DMS153 (cell line): ENCODE data around the gene ZNF521.
A peak's percentile ranks its signal among the peaks of the same experiment; 100 is the strongest.

ENCODE experiments used
- DNase-seq: peaks from one replicate; lab custom pipeline; 2025; lab: John Stamatoyannopoulos, UW

Gene ZNF521

DNA sequence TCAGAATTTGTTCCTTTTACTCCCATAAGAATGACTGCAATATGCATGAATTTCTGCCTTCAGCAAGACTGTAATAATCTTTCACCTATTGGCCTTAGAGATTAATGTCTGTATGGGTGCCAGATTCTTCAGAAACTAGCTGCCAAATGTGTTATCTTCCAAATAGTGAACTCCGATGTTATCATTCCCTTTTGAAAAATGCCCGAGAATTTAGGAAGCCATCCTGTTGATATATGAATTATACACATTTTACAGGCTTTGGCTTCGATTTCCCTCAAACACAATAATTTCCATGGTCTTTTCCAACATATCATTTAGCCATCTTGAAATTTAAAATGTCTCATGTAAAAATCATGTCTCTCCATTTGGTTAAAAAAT, 101.5 kb downstream of the ZNF521 start:
- no peak for DNase-seq

DNA sequence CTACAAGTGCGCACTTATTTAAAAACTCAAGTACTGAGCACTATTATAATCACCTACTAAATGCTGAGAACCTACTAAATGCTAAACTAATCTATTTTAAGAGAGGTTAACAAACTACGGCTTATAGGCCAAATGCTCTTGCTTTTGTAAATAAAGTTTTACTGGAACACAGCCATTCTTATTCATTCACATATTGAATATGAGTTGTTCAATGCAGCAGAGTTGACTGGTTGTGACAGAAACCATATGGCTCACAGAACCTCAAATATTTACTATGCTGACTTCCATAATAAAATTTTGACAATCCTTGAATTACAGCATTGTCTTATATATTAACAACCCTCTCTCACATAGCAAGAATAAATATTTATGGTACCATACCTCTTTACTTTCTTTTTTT, 103.2 kb downstream of the ZNF521 start:
- no peak for DNase-seq

DNA sequence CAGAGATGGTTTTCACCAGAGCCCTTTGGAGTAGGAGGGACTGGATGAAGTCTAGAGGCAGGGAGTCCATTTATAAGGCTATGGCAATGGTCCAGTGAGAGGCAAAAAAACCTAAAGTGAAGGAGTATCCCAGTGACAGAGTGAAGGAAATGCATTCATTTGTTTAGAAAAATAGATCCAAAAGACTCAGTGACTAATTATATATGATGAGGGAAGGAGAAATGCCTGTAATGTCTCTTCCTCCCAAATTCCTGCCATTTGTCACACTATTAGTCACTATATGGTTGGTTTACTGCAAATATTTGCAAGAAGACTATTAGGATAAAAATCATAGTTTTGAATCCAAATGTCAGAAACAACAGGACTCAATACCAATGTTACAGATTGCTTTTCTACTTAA, 104.2 kb downstream of the ZNF521 start:
- no peak for DNase-seq

DNA sequence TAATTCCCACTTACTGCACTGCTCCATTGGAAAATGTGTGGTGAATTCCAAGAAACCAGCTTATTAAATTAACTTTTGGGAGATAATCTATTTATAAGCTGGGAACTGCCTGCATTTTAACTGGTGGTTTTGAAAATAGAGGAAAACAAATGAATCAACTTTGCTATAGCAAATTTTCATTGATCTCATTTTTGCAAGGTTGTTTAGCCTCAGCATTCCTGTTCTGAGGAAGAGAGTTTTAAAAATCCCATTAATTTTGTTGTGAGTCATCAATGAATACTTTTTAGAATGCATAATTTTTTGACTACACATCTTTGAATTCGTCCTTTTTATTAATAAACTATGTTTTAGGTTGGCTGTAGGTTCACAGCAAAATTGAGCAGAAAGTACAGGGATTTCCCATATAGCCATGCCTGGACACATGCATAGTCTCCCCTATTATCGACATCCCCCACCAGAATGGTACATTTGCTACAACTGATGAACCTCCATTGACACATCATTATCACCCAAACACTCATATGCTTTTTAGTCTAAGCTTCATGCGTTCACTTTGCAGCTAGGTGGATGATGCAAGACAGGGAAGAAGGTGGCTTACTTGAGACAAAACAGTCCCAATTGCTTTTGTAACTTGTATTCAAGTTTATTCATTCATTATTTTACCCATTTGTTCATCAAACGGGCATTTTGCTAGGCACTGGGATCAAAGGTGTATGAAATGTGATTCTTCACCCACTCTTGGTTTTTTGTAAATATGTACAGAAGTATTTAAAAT, 106.9 kb downstream of the ZNF521 start:
- DNase-seq: no peak

DNA sequence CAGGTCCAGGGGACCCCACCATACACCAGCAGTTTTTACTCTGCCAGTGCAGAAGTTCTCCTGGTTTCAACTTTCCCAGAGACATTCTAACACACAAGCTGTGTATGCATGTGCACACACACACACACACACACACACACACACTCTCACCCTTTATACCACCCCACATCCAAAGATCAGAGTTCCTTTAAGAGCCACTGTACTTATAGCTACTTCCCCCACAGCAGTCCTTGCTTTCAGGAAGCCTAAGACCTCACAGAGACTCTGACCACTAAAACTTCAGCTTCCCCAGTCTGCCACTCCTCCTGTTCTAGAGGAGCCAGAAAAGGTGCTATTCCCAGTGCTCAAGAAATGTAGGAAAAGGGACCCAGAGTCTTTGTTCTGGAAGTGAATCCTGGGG, 107.8 kb downstream of the ZNF521 start:
- DNase-seq: no peak

DNA sequence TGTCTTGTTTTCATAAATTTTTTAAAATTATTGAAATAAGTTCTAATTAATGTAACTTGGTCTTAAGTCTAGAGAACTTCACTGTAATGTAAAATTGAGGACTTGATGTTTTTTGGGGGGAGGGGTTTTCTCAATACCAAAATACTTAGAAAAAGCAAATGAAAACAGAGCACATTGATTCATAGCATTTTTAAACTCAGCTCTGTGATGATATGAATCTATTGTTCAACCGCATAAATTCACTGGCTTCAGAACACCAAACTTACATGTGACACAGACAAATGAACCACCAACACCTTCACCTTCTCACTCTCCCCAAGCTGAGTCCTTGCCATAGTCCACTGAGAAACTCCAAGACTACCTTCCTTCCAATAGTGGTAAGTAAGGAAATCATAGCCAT, 108.2 kb downstream of the ZNF521 start:
- no peak for DNase-seq

DNA sequence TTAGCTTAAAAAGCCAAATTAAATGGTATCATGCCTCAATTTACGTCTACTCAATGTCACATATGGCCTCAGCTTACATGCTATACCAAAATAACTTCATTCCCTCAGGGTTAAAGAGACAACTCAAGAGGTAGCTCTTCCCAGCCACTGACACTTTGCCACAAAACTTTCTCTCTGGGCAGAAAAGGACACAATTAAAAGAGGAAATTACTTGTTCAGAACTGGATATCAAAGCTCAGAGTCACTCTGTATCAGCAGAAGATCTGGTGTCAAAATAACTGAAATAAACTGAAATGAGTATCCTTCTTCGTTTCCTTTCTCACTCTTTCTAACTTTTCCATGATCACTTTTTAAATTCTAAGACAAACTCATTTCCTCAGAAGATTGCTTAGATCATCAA, 108.7 kb downstream of the ZNF521 start:
- DNase-seq: no peak

DNA sequence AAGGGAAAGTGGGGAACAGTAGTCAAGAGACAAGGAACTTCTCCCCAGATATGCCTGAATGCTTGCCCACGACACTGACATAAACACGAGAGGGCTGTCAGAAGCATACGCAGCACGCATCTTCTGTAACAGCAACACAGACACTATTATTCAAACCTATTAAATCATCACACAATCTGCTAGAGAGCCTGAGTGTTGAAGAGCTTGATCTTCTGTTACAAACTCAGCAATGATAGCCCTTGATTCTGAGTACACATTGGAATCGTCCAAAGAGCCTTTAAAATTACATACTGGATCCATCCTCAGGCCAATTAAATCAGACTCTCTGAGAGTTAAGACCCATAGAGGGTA, 111.6 kb downstream of the ZNF521 start:
- no peak for DNase-seq

DNA sequence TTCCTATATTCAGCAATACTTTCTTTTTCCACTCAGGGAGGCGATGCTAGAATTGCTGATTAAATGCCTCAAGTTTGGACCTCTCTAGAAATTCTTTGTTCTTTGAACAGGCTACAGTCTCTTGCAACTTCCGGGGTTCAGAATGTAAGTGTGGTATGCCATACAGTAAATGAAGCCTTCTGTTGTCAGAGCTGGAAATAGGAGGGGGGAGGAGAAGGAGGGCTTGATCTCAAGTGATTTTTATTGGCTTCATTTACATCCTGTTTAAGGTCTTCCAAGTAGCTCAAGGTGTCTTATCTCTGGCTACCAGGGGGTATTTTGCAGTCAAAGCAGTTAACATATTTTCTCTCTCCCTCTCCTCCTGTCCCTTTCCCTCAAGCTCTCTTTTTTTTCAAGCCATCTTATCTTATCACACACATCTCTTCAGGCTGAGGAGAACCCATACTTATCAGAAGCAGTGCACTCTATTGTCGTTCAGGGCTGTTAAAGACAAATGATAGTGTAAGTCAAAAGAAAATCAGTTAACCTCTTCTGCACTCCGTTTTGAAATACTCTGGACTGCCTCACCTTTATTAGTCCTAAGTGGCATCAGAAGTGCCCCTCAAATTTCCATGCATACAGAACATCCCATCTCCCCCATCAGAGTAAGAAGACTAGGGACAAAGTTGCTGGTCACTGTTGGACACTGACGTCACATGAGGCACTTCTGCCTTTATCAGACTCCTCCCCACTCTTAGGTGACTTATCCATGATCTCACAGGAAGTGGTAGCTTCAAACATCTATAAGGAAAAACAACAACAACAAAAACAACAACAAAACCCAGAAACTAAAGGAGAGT, 112.2 kb downstream of the ZNF521 start:
- DNase-seq: no peak

DNA sequence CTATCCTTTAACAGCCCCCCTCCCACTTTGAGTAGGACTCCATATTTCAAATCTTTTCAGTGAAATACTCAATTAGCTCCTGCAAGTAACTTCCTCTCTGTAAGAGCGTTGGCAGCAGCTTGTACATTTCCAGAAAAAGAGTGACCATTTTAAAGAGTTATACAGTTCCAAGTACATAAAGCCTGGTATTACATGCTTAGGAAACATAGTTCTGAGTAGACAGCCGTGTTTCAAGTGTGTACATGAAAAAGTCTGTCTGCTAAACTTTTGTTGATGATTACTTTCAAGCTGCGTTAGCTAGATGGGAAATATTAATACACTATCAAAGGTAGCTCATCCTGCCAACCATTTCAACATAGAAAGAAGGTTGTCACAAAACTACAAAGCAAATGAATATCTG, 112.8 kb downstream of the ZNF521 start:
- no peak for DNase-seq

DNA sequence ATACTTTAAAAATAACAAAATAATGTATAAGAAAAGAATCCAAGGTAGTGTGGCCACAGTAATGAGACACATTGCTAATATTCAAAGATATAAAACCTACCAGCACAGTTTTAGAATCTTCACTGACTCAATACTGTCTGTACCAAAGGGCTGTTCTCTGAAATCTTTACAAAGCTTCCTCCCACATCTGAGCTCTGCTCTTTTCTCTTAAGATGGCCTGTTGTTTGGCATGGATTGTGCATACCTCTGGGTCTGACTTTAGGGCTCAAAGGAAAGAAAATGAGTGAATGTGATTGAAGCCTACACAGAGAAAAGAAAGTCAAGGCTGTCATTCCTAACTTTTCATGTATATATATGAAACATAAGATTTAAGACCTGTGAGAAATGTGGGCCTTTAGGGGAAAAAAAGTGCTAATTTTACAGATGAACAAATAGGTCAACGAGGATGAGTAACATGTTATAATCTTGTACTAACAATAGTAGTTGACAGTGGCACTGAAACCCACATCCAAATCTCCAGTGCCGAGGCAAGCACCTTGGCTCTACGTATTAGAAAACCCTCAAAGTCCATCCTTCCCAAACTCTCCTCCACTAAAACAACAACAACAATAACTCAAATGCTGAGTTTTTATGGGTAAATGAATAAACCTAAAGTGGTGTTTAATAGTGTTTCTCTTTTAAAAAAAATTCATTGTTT, 114.2 kb downstream of the ZNF521 start:
- DNase-seq: no peak

DNA sequence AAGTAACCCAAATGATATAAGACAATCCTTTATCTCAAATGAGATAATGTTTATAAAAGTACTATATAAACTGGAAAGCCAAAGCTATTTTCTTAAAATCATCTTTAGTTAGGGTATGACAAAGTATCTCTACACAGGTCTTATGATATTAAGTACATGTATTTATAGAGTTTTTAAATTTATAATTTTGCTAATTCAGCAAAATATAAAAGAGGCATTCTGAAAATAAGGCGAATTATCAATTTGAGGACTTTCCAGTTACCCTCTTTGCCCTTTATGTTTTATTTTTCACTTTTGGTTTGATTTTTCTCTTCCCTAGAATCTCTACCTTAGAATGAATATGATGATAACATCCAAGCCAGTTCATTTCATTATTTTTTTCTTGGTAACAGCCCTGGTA, 115.2 kb downstream of the ZNF521 start:
- DNase-seq: no peak

DNA sequence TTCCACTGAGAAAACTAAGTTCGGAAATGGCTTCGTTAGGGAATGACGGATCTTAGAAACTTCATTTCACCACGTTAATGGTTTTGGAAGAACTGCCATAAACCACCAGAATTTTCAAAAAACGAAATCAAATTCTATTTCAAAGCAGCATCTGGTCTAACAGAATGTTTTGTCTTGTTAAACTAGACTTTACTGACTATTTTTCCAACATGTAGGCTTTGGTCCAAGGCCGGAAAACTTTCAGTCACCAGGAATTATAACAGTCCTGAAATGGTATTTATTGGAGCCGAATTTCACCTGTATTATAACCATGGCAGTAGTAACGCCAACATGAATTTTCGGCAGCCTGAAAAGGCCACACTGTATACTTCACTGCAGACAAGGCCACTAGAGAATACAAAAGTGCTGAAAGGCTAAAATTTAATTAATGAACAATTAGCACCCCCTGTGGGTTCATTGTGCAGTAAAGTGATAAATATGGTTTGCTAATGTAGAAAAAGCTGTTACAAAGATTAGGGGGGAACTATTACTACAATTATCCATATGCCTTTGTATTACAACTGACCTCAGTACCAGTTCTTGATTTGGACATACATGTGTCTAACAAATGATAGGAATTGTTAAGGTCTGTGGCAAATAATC, 116.4 kb downstream of the ZNF521 start:
- no peak for DNase-seq

DNA sequence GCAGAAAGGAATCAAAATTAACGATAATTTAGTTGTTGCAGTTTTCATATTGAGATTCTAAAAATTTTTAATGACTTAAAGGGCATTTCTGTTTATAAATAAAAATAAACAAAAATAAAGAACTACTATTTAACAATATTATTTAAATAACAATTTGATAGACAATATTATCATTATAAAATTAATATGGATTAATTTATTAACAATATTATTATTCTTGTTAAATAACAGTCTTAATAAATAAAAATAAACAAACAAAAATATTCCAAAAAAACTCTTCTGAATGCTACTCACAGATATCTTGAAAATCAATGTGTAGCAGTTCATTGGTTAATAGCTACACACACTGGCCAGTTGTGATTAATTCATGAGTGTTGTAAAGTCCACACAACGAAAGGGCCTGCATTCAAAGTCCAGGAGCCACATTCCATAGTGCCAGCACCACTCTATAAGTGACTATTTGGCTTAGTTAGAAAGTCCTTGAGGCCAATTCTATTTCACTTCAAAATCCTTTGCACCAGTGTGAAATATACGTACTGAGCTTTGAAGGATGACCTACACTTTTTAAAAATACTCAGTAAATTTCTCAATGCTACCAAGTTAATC, 117.1 kb downstream of the ZNF521 start:
- DNase-seq: no peak

DNA sequence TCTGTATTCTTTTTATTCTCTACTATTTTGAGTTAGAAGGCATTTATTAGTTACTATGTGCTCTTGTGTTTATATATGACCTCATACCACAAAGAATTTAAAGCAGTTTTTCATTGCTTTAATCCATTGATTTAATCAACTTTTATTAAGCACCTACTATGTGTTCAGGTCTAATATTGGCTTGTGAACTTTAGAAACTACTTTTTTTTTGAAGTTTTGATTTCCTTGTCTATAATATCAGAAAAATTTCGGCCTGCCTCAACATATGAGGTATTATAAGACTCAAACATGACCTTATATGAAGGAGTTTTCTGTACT, 117.7 kb downstream of the ZNF521 start:
- no peak for DNase-seq

DNA sequence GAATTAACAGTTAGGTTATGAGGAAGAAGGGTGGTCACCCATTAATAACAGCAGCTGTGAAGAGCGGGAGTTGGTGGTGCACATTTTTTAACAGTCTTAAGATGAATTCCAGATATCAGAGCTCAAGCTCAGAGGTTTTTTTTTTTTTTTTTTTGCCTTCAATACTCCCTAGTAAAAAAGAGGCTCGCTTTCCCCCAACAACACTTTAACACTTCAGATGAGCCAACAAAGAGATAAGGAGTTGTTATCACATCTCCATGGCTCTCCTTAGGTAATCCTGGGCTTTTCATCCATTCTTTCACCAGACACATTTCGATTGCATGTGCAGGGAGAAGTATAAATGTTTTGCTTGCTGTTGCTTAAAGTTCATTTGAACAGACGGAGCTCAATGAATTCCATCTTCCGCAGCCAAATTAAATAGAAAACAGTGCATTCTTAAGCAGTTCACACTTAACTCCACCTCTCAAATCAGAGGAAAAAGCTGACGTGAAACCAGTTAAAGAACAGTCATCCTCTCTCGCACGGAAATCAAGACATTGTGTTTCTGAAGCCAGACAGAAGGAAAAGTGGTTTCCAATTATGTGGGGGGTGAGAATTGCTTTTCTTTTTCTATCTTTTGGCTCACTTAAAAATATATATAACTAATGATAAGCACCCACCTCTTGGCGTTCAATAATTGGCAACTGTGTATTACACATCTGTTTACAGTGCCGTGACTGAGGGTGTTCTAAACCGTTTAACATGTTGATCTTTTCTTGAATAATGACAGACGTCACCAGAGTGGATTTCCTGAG, 118.2 kb downstream of the ZNF521 start:
- DNase-seq: no peak

DNA sequence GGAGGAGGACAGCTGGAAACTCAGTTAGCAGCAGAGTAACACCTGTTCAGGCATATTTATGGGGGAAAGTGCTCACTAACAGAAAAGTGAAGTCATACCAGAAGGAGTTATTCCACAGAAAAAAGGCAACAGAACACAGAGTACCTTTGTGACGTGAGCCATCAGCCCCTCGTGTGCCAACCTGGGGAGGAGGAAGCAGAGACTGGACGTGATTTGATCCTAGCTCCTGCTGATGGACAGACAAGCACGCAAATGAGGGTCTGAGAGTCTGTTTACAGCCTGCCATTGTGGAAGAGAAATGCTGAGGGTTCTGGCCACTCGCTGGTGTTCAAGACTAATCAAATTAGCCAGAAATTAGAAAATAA, 120.7 kb downstream of the ZNF521 start:
- DNase-seq: no peak

DNA sequence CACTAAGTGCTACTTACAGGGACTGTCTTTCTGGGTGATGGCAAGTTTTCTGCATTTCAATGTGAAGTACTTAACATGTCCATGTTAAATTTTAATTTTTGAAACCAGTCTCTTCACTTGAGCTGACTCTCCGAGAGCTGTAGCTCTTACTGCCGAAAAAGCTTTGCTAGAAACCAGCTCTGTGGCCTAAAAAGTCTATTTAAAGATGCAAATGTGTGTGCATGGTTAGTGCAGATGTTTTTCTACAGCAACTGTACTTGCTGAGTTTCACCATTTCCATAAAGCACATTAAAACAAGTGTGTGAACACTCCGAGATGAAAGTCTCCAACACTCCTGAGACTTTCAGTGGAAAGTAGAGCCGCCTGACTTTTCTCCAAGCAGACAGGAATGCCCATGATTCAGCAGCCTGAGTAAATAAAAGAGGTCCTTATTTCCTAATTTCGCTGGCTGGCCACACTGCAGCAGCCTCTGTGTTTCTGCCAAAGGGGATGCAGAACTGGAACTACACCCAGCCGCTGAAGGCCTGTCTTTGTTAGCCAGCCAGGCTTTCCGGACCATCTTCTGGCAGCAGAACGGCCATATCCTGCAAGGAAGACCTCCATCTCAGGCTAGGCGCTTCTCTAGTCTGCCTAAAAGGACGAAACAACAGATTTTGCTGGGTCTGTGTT, 121.2 kb downstream of the ZNF521 start:
- DNase-seq: no peak

DNA sequence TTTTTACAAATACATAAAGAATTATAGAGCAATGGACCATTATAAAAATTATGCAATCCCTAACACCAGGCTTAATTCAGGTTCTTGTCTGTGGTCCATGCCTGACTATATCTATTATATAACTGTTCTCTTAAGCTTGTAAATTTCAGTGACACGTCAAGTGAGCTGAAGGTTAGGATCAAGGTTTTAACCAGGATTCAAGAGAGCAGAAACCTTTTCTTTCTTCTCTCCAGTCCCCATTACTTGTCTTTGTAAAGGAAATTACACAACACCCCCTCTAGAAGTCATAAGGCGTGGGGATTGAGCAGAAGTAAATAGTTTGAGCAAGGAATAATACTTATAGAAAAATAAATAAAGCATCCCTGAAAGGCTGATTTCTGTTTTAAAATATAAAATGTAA, 122.0 kb downstream of the ZNF521 start:
- no peak for DNase-seq

DNA sequence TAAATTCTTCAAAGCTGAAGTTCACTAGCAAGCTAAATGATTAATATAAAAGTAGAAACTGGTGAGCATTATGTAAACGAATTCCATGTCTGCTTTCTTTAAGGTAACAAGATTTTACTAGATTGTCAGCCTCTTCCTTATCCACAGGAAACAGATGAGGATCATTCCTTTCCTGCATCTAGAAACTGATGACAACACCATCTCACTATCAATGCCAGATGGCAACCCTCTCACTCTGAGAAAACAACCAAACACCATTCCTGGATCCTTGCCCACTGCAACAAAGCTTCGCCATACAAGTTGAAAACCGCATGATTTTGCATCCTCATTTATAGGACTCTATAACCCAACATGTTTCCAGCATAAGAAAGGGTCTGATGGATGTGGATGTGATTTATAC, 122.9 kb downstream of the ZNF521 start:
- DNase-seq: peak; percentile 41

DNA sequence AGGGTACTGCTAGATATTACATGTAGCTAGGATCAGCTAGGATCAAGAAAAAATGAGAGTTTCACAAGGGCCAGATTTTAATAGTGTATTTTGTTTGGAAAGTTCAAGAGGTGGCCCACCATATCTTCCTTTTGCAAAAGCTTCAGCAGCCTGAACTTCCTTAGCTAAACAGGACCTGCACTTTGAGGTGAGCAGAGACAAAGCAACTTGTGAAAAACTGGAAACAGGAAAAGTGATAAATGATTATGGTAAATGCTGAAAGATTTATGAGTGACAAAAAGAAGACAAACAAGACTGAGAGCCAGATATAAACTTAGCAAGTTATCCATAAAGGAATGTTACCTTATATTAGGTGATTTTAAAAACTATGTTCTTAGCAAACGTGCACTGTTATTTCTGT, 123.6 kb downstream of the ZNF521 start:
- no peak for DNase-seq
